ENCODE measurements around the gene GMIP.

GRCh38 chr19:19687090-19687489, 43.6 kb upstream of the GMIP start:
- TF ChIP-seq TAF1 (IDR thresholded peaks at IDR 0.05; ENCODE audit: low read depth, low read length): no peak
- no peak for TF ChIP-seq POLR2A (IDR thresholded peaks at IDR 0.05; ENCODE audit: low read depth, low read length)
- TF ChIP-seq SPI1 (IDR thresholded peaks at IDR 0.05; ENCODE audit: low read depth, low read length): no peak
- no peak for TF ChIP-seq POLR2AphosphoS5 (IDR thresholded peaks at IDR 0.05; ENCODE audit: low read depth, low read length)
